HFF-Myc (cell line): Measurements from ENCODE around the gene CEACAM19.
"Not testable (repeated sequence)": the region's sequence is repeated elsewhere in the genome, so short reads cannot be mapped to it uniquely, and the experiment has no call there.

Experiments used
- DNase-seq: peaks from one replicate; pipeline ENCODE4 v3.0.0-alpha.2; 2011; ENCODE audit warnings: low read depth; ENCODE audit errors: extremely low read depth
- H3K4me3 ChIP-seq: replicated peaks from 2 replicates; pipeline ENCODE4 v1.5.1; 2011; ENCODE audit warnings: low read depth, mild to moderate bottlenecking, control low read depth, low read length
- TF ChIP-seq, protein P1 (sequence below): IDR thresholded peaks from 2 replicates; pipeline ENCODE4 v1.5.1; 2012; ENCODE audit warnings: mild to moderate bottlenecking, low read depth, low read length, control low read depth; ENCODE audit errors: missing control alignments

Gene CEACAM19

GRCh38 chr19:44707794-44708193, 36.5 kb downstream of the CEACAM19 start:
- TF ChIP-seq, protein P1, sequence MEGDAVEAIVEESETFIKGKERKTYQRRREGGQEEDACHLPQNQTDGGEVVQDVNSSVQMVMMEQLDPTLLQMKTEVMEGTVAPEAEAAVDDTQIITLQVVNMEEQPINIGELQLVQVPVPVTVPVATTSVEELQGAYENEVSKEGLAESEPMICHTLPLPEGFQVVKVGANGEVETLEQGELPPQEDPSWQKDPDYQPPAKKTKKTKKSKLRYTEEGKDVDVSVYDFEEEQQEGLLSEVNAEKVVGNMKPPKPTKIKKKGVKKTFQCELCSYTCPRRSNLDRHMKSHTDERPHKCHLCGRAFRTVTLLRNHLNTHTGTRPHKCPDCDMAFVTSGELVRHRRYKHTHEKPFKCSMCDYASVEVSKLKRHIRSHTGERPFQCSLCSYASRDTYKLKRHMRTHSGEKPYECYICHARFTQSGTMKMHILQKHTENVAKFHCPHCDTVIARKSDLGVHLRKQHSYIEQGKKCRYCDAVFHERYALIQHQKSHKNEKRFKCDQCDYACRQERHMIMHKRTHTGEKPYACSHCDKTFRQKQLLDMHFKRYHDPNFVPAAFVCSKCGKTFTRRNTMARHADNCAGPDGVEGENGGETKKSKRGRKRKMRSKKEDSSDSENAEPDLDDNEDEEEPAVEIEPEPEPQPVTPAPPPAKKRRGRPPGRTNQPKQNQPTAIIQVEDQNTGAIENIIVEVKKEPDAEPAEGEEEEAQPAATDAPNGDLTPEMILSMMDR: no peak
- H3K4me3 ChIP-seq: no peak overlapping the region
- DNase-seq: no peak

- TF ChIP-seq, protein P1: no peak
- no peak for DNase-seq
- no peak overlapping the region for H3K4me3 ChIP-seq
Observed at GRCh38 chr19:44708940-44709339, 37.7 kb downstream of the CEACAM19 start.

- DNase-seq, H3K4me3 ChIP-seq: not testable (repeated sequence)
Observed at GRCh38 chr19:44709434-44710266, 38.4 kb downstream of the CEACAM19 start.

DNA sequence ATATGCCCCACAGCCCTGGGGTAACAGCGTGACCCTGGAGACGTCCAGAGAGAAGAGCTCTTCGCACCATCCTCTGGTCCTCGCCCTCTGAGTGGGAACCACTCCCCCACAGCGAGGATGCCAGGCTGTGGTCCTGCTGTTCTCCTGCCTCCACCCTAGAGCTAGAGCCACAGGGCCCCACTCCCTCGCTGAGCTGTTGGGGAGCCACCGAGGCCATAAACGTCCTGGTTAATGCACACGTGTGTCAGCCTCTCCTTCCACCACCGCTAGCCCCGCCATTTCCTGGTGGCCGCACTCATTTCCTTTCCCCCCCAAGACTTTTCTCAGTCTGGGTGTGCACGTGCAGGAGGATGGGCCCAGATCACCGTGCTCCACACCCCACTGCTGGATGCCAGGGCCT, 39.2 kb downstream of the CEACAM19 start:
- TF ChIP-seq, protein P1: no peak
- H3K4me3 ChIP-seq: no peak overlapping the region
- no peak for DNase-seq

DNA sequence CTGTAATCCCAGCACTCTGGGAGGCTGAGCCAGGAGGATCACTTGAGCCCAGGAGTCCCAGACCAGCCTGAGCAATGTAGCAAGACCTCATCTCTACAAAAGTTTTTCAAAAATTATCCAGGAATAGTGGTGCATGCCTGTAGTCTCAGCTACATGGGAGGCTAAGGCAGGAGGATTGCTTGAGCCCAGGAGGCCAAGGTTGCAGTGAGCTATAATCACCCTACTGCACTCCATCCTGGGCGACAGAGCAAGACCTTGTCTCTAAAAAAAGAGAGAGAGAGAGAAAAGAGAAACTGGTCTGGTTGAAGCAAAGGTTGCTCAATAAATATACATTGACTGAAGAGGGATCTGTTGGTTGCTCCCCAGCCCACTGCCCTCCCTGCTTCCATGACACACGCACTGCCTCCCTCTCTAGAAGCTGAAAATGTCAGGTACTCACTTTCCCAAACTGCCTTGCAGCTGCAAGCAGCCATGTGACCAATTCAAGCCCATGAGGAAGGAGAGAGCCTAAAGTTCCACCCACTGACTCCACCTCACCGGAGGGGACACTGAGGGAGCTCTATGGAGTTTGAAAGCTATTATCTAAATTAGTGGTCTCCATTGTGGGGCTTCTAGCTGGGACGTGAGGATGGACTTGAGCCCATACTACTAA, 41.7 kb downstream of the CEACAM19 start:
- DNase-seq: no peak
- TF ChIP-seq, protein P1: no peak
- H3K4me3 ChIP-seq: no peak overlapping the region

GRCh38 chr19:44714597-44715169, 43.4 kb downstream of the CEACAM19 start:
- TF ChIP-seq, protein P1: no peak
- DNase-seq: no peak
- H3K4me3 ChIP-seq: no peak overlapping the region

DNA sequence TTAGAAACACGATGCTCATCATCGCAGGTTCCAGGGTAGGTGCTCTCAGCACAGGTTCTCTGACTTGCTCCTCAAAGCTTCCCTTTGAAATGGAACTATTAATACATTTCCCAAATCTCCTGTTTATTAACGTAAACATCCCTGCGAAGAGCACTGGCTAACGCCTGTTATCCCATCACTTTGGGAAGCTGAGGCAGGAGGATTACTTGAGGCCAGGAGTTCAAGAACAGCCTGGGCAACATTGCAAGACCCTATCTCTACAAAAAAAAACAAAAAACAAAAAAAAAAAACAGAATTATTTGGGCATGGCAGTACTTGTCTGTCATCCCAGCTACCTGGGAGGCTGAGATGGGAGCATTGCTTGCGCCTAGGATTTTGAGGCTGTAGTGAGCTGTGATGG, 46.3 kb downstream of the CEACAM19 start:
- TF ChIP-seq, protein P1: no peak
- H3K4me3 ChIP-seq: no peak overlapping the region
- no peak for DNase-seq
